ENCODE data around the gene CPLANE1. TPM values are rescaled to one million over a fixed set of nuclear protein-coding genes. Genes with fewer than 3 reads are reported as not detected.
"Not testable (repeated sequence)": the region's sequence is repeated elsewhere in the genome, so short reads cannot be mapped to it uniquely, and the experiment has no call there.

CPLANE1 gene
- total RNA-seq, 4 donors from 2014 or later, result 53.9 to 81.7 (median 62.9) TPM

DNA sequence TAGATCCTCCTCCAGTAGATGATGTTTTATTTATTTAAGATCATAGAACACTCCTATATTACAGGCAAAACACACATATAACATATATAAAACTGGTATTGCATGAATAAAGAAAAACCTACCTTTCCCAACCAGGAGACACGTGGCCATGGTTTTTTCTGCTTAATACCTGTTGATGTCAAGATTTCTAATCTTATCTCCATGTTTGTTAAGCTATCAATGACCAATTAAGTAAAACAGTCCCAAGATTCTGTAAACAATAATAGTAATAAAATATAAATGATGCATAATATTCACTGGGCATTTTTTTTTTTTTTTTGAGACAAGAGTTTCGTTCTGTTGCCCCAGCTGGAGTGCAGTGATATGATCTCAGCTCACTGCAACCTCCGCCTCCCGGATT, 1.7 kb downstream of the CPLANE1 start:
- Histone ChIP-seq H3K27me3 (no peaks in the 10 kb centered on the region), H3K27ac (no peak overlapping the region), H3K9me3 (no peaks in the 10 kb centered on the region), H3K4me3 (replicated peaks in 1 of 3) (no peak overlapping the region), H3K4me1 (peaks cover 22 to 31% of the 10 kb centered on the region in 2 donors), H3K36me3 (peaks cover 0 to 1% of the 10 kb centered on the region in 2 donors)
- WGBS, 2 donors, result 93 to 97% methylated on average over 4 of the region's 4 CpGs
- intact Hi-C loops (cut with DNase I), result no loop called here
- no peak for TF ChIP-seq POLR2A (IDR thresholded peaks at IDR 0.05)
- TF ChIP-seq CTCF (IDR thresholded peaks at IDR 0.05), result no peak
- DNase-seq, result no peak

GRCh38 chr5:37247036-37247435, 2.1 kb downstream of the CPLANE1 start:
- Histone ChIP-seq H3K4me1 (peaks cover 22 to 31% of the 10 kb centered on the region in 2 donors), H3K4me3 (replicated peaks in 1 of 3) (no peak overlapping the region), H3K27me3 (no peaks in the 10 kb centered on the region), H3K9me3 (no peaks in the 10 kb centered on the region), H3K36me3 (peaks cover 0 to 3% of the 10 kb centered on the region in 2 donors), H3K27ac (no peak overlapping the region)
- WGBS, 2 donors, result 71 to 87% methylated on average over 1 of the region's 1 CpG
- no peak for DNase-seq
- intact Hi-C loops (cut with DNase I), result no loop called here
- no peak for TF ChIP-seq CTCF (IDR thresholded peaks at IDR 0.05)
- TF ChIP-seq POLR2A (IDR thresholded peaks at IDR 0.05), result no peak

GRCh38 chr5:37234288-37234687, 14.9 kb downstream of the CPLANE1 start:
- Histone ChIP-seq H3K4me1 (no peaks in the 10 kb centered on the region), H3K27me3 (no peaks in the 10 kb centered on the region), H3K27ac (no peak overlapping the region), H3K36me3 (peaks cover 12 to 25% of the 10 kb centered on the region in 2 donors), H3K9me3 (no peaks in the 10 kb centered on the region), H3K4me3 (replicated peaks in 1 of 3) (no peak overlapping the region)
- WGBS, 2 donors, result 98 to 99% methylated on average over 2 of the region's 2 CpGs
- intact Hi-C loops (cut with DNase I), result no loop called here
- no peak for TF ChIP-seq POLR2A (IDR thresholded peaks at IDR 0.05)
- TF ChIP-seq CTCF (IDR thresholded peaks at IDR 0.05), result no peak
- no peak for DNase-seq

GRCh38 chr5:37226377-37226776, 22.8 kb downstream of the CPLANE1 start:
- Histone ChIP-seq H3K4me3 (replicated peaks in 1 of 3) (no peak overlapping the region), H3K4me1 (no peaks in the 10 kb centered on the region), H3K27me3 (no peaks in the 10 kb centered on the region), H3K36me3 (peaks cover 23 to 44% of the 10 kb centered on the region in 2 donors), H3K27ac (no peak overlapping the region), H3K9me3 (no peaks in the 10 kb centered on the region)
- intact Hi-C loops (cut with DNase I), result loop anchor here (10.0 kb wide), 1 partner anchor 52 kb away; no protein-coding TSS in a partner anchor
- no peak for DNase-seq
- TF ChIP-seq POLR2A (IDR thresholded peaks at IDR 0.05) (no peak), CTCF (IDR thresholded peaks at IDR 0.05) (no peak)

DNA sequence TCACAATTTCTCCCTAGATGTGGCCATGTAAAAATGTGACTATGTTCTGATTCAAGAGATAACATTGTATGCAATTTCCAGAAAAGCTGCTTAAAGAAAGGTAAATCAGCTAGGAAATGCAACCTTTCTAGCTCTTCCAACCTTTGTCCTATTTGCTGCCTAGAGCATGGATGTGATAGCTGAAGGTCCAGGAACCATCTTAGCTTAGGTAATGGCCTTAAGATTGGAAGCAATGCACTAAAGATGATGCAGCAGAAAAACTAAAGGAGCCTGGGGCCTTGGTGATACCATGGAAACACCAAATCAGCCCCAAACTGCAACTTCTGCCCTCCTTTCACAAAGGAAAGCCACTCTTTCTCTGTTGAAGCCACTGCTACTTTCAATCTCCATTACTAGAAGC, 27.0 kb downstream of the CPLANE1 start:
- H3K36me3 ChIP-seq, result peaks cover 38 to 42% of the 10 kb centered on the region in 2 donors
- no peaks in the 10 kb centered on the region for H3K4me1 ChIP-seq
- DNase-seq, result no peak
- no peaks in the 10 kb centered on the region for H3K9me3 ChIP-seq
- no peak overlapping the region for H3K27ac ChIP-seq
- intact Hi-C loops (cut with DNase I), result loop anchor here (10.0 kb wide), 1 partner anchor 47 kb away; no protein-coding TSS in a partner anchor
- no peaks in the 10 kb centered on the region for H3K27me3 ChIP-seq
- no peak overlapping the region for H3K4me3 ChIP-seq (replicated peaks in 1 of 3)
- TF ChIP-seq POLR2A (IDR thresholded peaks at IDR 0.05) (no peak), CTCF (IDR thresholded peaks at IDR 0.05) (no peak)

DNA sequence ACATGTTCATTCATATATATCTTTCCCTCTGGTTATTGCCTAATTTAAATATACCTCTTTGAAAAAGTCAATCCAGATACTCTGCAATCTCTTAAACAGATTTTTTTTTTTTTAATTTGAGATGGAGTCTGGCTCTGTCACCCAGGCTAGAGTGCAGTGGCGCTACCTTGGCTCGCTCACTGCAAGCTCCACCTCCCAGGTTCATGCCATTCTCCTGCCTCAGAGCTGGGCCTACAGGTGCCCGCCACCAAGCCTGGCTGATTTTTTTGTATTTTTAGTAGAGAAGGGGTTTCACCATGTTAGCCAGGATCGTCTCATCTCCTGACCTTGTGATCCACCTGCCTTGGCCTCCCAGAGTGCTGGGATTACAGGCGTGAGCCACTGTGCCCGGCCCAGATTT, 28.8 kb downstream of the CPLANE1 start:
- DNase-seq; H3K4me3 ChIP-seq (replicated peaks in 1 of 3); H3K27ac ChIP-seq; H3K9me3 ChIP-seq; H3K4me1 ChIP-seq; H3K27me3 ChIP-seq: not testable (repeated sequence)
- 98 to 99% methylated on average over 6 of the region's 6 CpGs for WGBS, 2 donors
- peaks cover 28 to 38% of the 10 kb centered on the region in 2 donors for H3K36me3 ChIP-seq
- intact Hi-C loops (cut with DNase I), result loop anchor here (10.0 kb wide), 1 partner anchor 46 kb away; no protein-coding TSS in a partner anchor

GRCh38 chr5:37219384-37219783, 29.8 kb downstream of the CPLANE1 start:
- H3K9me3 ChIP-seq; H3K27me3 ChIP-seq; H3K27ac ChIP-seq; H3K4me3 ChIP-seq (replicated peaks in 1 of 3); intact Hi-C loops (cut with DNase I); H3K4me1 ChIP-seq; DNase-seq: not testable (repeated sequence)
- 96 to 99% methylated on average over 5 of the region's 5 CpGs for WGBS, 2 donors
- peaks cover 28 to 33% of the 10 kb centered on the region in 2 donors for H3K36me3 ChIP-seq

All from thyroid gland (tissue), 4 donors.